Neural cell (in vitro differentiated cells): Measurements from ENCODE around the gene ADGRF5.

ENCODE experiments used
- CTCF ChIP-seq: fragments of 450-650 bp; IDR thresholded peaks from 2 replicates; pipeline ENCODE4 v1.5.1; 2014; ENCODE audit warnings: antibody characterized with exemption, mild to moderate bottlenecking, moderate library complexity; ENCODE audit not compliant: poor library complexity, severe bottlenecking
- POLR2AphosphoS5 ChIP-seq: IDR thresholded peaks from 2 replicates; pipeline ENCODE4 v1.6.1; 2012
- TAF1 ChIP-seq: IDR thresholded peaks from 2 replicates; pipeline ENCODE4 v1.6.1; 2012; ENCODE audit warnings: low read depth

- no peak for TF ChIP-seq CTCF
- no peak for TF ChIP-seq TAF1
- no peak for TF ChIP-seq POLR2AphosphoS5
Observed at GRCh38 chr6:46915380-46915779, 6.4 kb downstream of the ADGRF5 start.
